Astrocyte of the spinal cord (primary cell): Measurements from ENCODE around the gene DENND6B.
"Not testable (repeated sequence)": the region's sequence is repeated elsewhere in the genome, so short reads cannot be mapped to it uniquely, and the experiment has no call there.

Experiments used
- DNase-seq: peaks from one replicate; pipeline ENCODE4 v3.0.0; 2011; ENCODE audit warnings: low read depth, low spot score
- H3K4me3 ChIP-seq: 2 replicates; pipeline ENCODE4 v1.5.1; 2011; ENCODE audit warnings: low read depth, mild to moderate bottlenecking, low read length, moderate library complexity
- CTCF ChIP-seq: IDR thresholded peaks from 2 replicates; pipeline ENCODE4 v1.5.1; 2012; ENCODE audit warnings: low read depth, mild to moderate bottlenecking, low read length, inconsistent platforms
- in situ Hi-C: cut with HindIII; loops from 2 replicates; pipeline ENCODE4 v1.10.0; 2017; ENCODE audit warnings: low sequenced_read_pairs

Gene DENND6B

GRCh38 chr22:50338860-50339462, 12.1 kb upstream of the DENND6B start:
- H3K4me3 ChIP-seq, result no peak overlapping the region
- in situ Hi-C loops, result no loop called here
- TF ChIP-seq CTCF, result no peak
- DNase-seq, result no peak

- no peak for TF ChIP-seq CTCF
- DNase-seq, result no peak
- H3K4me3 ChIP-seq, result no peak overlapping the region
- in situ Hi-C loops, result no loop called here
Measured at GRCh38 chr22:50338042-50338573, 11.3 kb upstream of the DENND6B start.

- in situ Hi-C loops, result no loop called here
- no peak for TF ChIP-seq CTCF
- no peak for DNase-seq
- no peak overlapping the region for H3K4me3 ChIP-seq
Measured at GRCh38 chr22:50337262-50338041, 10.6 kb upstream of the DENND6B start.

DNA sequence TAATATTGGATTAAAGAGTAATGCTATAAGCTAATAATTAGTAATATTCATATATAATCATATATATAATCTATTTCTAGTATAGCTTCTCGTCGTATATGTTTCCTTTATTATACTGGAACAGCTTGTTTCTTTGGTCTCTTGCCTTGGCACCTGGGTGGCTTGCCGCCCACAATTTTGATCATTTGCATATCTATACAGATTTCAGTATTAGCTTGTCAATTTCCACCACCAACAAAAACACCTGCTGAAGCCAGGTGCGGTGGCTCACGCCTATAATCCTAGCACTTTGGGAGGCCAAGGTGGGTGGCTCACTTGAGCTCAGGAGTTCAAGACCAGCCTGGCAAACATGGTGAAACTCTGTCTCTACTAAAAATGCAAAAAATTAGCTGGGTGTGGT, 7.6 kb upstream of the DENND6B start:
- in situ Hi-C loops, H3K4me3 ChIP-seq, DNase-seq: not testable (repeated sequence)

- in situ Hi-C loops, result no loop called here
- DNase-seq, result peak; percentile 38
- no peak overlapping the region for H3K4me3 ChIP-seq
- TF ChIP-seq CTCF, result no peak
Measured at GRCh38 chr22:50329236-50329635, 2.4 kb upstream of the DENND6B start.

- in situ Hi-C loops, result no loop called here
- H3K4me3 ChIP-seq, result peak overlapping the region; percentile 52
- DNase-seq, result no peak
- TF ChIP-seq CTCF, result no peak
Measured at GRCh38 chr22:50327711-50328019, 853 bp upstream of the DENND6B start.

GRCh38 chr22:50326225-50326955, 422 bp downstream of the DENND6B start:
- peak overlapping the region; percentile 55 for H3K4me3 ChIP-seq
- no peak for DNase-seq
- in situ Hi-C loops, result no loop called here
- no peak for TF ChIP-seq CTCF
